Mucosa of gallbladder (tissue), 1 donor: ENCODE results near the gene PLEKHA6. TPM values are rescaled to one million over a fixed set of nuclear protein-coding genes. Genes with fewer than 3 reads are reported as not detected.
"Not testable (repeated sequence)": the region's sequence is repeated elsewhere in the genome, so short reads cannot be mapped to it uniquely, and the experiment has no call there.

Experiments used
- DNase-seq: peaks from one replicate; pipeline ENCODE4 v3.0.0-alpha.2; 2020; ENCODE audit warnings: low spot score
- total RNA-seq: library from RNA; stranded (reverse); gene quantifications from one replicate; pipeline ENCODE4 v1.2.1, GENCODE V29; 2021
- donor health status: DM: no; HTN: no; CAD: no.

The PLEKHA6 gene
- total RNA-seq, 1 donor from 2014 or later = 115 TPM

DNA sequence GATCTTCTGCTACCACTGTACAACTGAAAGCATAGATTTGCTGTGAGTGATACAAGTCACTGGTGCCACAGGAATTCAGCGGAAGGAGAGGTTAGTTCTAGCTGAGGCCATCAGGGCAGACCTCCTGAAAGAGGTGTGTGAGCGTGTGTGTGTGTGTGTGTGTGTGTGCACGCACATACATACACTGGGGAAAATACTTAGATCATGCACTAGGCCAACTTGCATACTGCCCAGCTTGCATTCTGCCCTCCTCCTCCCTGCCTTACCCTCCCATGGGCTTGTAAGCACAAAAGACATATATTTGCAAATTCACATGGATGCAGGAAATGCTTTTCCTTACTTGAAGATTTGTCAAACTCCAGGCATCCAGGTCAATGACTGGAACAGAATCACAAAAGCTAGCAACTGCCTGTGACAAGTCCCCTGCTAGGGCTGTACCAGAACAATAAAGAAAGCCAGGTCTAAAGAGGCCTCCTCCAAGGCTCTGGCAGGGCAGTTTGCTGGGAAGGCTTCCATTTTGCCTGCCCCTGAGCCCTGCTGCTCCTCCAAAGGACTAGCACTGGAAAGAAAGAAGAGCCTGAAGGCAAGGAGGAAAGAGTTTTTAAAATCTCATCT is 23.2 kb downstream of the PLEKHA6 start:
- no peak for DNase-seq

DNA sequence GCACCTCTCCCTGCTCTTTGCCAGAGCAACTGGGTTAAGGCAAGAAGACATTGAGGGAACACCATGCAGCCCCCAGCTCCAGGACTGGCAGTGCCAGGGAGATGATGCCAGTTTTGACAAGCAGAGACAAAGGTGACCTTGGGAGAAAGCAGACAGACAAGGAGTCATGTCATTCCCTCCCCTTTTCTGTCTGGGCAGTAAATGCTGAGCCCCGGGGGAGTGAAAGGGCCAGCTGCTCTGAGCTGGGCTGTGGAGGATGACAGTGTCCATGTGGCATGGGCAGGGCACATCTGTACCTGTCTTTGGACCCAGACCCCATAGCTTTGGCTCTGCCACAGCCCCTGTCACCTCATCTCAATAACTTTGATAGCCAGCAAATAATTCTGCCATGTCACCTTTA is 24.2 kb downstream of the PLEKHA6 start:
- no peak for DNase-seq

DNA sequence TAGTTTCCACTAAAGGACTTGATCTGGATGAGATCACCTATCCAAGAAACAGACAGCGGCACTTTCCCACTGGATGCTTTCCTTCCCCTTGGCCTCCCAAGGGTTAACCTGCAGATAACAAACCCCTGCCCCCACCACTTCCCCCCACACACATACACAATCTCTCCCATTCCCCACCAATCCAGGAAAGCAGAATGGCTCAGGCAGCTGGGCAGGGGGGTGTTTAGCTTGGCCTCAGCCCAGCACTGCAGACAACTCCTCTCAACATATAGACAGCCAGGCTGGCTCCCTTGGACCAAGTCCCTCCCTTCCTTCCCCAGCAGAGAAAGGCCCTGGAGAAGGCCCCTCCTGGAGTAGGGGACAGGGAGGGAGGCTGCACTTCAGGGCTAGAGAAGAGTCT is 24.6 kb downstream of the PLEKHA6 start:
- no peak for DNase-seq

DNA sequence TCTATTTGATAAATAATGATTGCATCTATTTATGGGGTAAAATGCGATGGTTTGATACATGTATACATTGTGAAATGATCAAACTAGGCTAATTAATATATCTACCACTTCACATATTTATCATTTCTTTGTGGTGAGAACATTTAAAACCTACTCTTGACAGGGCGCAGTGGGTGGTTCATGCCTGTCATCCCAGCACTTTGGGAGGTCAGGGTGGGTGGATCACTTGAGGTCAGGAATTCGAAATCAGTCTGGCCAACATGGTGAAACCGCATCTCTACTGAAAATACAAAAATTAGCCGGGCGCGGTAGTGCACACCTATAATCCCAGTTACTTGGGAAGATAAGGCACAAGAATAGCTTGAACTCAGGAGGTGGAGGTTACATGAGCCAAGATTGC is 25.3 kb downstream of the PLEKHA6 start:
- DNase-seq = no peak

DNA sequence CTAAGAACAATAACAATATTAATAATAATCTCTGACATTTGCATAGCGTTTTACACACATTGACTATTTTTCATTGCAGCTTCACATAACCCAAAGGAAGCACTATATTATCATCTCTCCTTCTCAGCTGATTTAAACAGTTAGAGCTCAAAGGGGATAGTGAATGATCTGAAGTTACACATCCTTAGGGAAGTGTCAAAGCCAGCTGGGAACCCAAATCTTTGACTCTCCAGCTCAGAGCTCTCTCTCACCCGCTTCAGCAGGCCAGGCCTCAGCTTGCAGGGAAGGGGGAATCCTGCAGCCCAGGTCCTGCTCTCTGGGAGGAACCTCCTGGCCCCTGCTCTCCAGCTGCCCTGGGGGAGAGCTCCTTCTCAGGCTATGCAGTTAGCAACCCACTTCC is 26.3 kb downstream of the PLEKHA6 start:
- DNase-seq = no peak

DNA sequence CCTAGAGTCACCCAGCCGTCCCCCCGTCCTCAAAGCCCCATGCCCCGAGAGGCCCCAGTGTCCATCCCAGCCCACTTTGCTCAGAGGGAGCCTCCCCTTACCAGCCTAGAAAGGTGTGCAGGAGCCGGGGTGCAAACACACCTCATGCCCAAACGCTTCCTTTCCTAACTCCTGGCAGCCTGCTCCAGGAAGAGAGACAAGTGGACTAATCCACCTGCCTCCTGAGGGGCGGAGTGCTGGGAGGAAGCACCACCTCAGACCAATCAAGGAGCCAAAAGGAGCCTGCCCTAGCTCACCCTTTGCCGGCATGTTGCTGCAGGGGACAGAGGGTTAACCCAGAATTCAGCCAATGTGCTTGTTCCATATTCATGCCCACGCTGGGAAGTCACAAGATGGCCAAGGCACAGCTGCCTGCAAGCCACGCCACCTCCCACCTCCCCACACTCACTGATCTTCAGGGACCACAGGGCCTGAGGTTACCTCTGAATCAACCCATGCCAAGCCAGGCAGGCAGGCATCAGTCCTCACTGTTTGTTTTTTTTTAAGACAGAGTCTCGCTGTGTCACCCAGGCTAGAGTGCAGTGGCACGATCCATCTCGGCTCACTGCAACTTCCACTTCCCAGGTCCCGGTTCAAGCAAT is 27.8 kb downstream of the PLEKHA6 start:
- DNase-seq = peak; percentile 52

DNA sequence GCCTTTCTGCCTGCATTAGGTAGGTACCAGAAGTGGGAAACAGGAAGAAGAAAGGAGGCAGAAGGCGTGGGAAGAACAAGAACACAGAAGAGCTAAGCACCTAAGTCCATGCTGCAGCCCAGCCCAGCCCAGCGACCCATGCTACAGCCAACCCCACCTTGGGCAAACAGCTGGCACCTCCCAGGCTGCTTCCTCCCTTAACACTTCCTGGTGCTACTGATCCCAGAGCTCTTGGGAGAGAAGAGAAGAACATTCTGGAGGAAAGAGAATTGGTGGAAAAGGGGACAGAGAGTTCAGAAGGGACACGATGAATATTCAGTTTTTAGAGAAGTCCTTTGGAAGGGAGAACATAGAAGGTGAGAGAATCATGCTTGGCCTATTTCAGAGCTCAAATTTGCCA is 28.5 kb downstream of the PLEKHA6 start:
- peak; percentile 81 for DNase-seq

DNA sequence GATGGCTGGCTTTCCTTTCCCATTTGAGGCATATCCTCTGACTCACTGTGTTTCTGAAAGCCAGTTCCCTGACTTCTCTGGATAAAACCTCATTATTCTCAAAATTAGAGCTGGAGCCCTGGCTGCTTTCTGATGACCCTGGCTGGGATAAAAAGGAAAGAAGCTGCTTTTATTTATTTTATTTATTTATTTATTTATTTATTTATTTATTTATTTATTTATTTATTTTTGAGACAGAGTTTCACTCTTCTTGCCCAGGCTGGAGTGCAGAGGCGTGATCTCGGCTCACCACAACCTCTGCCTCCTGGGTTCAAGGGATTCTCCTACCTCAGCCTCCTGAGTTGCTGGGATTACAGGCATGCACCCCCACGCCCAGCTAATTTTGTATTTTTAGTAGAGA is 31.9 kb downstream of the PLEKHA6 start:
- not testable (repeated sequence) for DNase-seq

DNA sequence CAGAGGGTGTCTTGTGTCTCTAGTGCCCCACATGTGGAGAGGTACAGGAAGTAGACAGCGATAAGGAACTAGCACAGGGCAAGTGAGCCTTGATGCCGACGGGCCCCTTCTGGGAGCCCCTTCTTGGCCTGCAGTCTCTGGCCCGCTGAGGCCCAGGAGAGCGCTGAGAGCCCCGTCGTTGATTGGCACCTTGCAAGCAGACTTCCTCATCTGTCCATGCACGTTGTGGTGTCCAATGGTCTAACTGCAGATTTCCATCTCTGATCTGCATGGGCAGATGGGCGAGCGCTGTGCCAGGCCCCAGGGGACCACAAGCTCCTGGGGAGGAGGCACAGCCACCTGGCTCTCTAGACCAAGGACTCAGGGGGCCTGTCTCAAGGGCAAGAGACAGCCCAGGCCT is 32.4 kb downstream of the PLEKHA6 start:
- no peak for DNase-seq

DNA sequence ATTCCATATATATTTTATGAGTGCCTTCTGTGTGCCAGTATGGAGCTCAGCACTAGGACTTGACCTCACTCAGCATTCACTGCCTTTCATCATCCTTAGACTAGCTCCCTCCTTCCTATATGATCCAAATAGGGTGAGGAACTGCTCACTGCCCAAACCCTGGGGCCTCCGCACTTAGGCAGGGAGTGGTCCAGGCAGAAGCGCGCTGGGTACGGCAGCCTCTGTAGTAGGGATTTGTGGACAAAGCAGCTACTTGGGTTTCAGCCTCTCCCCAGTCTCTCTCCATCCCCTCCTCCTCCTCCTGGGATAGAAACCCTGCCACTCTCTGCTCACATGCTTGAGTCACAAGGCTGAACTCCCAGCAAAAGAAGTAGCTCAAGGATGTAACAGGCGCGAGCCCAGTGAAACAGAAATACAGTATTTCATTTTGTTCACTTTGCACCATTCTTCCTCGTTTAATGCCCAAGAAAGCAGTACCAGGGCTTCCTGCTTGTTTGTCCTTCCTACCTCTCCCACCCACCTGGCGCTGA is 32.9 kb downstream of the PLEKHA6 start:
- no peak for DNase-seq

DNA sequence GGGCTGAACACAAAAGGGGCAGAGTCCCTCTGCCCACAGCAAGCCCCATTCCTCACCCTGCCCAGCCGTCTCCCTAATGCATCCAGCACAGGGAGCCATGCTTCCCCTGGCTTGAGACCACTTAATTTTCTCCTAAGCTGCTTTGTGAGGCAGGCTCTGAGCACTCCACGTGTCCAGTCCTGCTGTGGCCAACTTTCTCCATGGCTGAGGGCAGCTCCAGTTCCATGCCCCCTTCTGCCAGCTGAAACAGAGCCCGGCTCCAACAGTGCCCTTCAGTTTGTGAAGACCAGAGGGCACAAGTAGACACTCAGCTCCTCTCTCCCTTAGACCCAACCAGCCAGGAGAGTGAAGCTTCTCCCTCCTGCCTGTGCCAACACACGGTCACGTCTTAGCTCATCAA is 33.8 kb downstream of the PLEKHA6 start:
- no peak for DNase-seq

DNA sequence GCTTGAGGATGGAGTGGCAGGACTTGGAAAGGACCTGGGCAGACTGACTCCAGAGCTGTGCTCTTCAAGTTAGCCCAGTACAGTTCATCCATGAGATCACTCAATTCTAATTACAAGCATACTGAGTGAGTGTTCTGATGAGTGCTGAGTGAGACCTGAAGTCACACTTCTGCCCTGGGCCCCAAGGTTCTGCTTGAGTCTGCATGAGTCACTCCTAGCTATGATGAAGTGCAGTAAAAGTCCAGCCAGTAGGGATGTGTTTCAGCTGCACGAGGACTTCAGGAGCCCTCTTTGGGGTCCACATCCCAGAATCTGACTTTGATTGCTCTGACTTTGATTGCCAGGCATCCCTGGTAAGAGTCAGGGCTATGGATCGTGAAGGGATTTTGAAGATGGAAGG is 35.8 kb downstream of the PLEKHA6 start:
- no peak for DNase-seq

DNA sequence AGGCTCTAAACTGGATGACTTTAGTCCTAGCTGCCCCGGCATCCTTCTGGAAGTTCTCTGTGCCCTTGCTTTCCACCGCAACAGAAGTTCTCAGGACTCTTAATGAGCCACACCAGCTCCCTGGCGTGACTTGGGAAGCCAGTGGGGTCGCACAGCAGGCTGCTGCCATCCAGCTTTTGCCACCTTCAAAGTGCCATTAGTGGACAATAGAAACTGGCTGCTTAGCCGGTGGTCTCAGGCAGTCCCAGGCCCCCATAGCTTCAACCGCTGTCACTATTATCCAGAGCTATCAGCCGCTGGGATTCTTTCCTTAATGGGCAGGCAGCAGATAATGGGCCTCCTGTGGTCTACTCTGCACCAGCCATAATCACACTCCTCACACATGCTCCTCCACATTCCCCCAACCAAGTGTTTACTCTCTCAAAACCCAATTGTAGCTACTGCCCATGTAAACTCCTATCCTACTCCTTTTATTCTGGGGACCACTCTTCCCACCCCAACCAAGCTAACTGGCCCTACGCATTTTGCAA is 37.3 kb downstream of the PLEKHA6 start:
- DNase-seq = no peak

DNA sequence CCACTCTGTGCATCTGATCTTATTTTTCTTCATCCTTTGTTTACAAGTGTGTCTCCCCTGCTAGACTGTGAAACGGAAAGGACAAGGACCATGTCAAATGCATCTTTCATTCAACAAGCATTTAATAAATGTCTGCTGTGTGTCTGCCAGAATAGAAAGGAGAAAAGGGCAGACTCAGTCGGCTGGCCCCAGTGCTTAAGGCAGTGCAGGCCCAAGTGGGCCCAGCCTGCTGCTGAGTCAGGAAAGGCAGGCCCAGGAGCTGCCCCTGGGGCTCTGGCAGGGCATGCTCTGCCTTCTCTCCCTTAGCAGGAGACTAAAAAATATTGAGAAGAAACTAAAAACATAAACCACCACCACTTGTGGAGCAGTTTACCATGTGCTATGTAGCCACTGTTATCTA is 38.1 kb downstream of the PLEKHA6 start:
- no peak for DNase-seq

DNA sequence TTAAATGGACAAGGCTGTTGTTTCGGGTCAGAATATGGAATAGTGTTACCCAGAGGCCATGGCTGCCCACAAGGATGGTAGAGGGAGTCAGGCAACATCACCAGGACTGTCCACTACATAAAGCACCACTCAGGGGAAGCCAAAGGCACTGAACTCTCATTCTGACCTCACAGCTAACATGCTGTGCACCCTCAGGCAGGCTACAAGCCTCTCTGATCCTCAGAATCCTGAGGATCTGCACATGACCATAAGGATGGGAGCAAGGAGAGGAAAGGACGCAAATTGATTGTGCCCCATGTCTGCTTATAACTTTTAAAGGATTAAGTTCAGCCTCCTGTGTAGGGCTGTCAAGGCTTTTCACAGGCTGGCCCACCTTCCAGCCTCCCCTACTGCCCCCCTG is 38.7 kb downstream of the PLEKHA6 start:
- DNase-seq = no peak

DNA sequence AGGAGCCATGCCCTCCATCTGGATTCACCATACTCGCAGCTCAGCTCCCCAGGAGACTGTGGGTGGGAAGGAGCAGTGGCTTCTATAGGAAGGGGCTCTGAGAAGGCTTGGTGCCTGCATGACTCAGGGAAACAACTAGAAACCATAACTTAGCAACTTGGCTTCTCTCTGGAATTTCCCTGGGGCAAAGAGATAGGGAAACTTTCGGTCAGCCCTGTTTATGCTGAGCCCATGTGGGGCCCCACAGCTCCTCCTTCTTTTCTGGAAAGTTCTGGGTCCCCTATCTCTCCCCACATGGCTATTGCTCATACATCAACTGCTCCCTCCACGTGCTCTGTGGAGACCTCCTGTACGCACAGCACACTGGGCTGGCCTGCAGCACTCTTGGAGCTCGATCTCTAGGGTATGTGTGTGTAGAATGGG is 39.3 kb downstream of the PLEKHA6 start:
- DNase-seq = no peak

DNA sequence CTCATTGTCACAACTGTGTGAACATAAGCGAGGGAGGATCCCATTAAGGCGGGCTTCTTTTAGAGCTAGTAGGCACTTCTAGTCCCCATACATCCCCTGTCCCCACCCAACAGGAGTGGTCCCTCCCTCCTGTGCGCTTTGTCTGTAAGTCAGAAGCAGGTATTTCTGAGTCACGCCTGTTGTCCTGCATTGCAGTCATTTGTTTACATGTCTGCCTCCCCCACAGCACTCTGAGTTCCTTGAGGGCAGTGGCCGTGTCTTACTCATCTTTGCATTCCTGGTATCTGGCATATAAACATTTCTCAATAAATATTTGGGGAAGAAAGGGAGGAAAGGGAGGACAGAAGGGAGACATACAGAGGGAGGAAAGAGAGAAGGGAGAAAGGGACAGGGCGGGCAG is 40.3 kb downstream of the PLEKHA6 start:
- DNase-seq = peak; percentile 42

DNA sequence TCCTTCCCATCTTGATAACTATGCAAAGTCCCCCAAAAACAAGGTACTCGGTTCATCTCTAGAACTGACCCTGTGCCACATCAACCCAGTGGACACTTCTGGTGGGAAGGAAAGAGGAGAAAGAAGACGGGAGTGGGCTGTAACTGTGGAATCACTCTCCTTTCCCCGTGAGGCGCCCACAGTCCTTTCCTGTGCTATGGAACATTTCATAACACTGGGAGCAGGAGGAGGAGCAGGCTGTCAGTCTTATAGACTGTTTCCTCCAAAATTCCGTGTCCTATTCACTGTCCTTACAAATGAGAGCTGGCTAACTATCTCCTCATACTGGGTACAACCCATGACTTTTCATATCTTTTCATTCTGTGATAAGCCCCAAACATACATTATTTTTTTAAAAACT is 40.7 kb downstream of the PLEKHA6 start:
- no peak for DNase-seq

DNA sequence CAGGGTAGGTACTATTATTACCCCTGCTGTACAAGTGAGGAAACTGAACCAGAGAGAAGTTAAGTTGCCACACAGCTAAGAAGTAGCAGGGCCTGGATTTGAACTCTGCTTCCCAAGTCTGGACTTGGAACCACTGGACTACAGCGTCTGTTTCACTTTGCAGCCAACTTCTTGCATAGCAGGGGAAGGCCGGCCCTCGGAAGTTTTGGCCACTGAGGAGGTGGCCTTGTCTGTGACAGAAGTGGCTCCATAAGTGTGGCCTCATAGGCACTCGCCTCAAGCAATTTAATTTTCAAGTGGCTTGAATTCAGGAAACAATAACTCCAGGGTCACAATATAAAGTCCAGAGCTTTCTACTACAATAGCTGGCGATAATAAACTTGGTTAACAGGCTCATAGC is 41.4 kb downstream of the PLEKHA6 start:
- no peak for DNase-seq

DNA sequence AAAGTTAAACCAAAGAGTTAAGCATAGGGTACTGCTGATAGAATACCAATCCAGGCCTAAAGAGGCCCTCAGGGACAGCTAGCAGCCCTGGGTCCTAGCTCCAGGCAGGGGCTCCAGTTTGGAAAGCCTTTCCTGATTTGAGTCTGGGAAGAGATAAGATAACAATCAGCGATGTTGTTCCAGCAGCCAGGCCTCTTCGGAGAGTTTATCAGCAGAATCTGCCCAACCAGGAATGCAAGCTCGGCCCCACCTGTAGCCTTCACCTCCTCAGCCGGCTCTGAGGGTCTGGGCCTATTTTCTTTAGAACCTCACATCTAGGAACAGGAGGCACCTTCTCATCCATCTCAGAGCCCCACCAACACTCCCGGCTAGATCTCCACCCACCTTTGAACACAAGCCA is 42.6 kb downstream of the PLEKHA6 start:
- no peak for DNase-seq

DNA sequence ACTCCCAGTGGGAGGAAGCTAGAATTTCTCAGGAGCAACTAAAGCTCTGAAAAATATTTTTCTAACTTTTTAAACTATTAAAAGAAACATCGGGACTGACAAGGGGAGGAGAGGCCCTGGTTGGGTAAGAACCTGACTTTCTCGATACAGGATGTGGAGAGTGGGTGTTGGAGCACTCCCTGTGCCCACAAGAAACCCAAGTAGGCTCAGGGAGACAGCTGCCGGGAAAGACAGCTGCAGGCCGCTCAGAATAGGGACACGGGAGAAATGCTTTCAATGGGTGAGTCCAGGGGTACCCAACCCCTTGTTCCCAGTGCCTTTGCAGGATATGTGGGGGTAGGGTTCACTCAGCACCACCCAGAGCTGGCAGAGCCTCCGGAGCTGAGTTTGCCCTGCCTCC is 43.6 kb downstream of the PLEKHA6 start:
- DNase-seq = no peak

DNA sequence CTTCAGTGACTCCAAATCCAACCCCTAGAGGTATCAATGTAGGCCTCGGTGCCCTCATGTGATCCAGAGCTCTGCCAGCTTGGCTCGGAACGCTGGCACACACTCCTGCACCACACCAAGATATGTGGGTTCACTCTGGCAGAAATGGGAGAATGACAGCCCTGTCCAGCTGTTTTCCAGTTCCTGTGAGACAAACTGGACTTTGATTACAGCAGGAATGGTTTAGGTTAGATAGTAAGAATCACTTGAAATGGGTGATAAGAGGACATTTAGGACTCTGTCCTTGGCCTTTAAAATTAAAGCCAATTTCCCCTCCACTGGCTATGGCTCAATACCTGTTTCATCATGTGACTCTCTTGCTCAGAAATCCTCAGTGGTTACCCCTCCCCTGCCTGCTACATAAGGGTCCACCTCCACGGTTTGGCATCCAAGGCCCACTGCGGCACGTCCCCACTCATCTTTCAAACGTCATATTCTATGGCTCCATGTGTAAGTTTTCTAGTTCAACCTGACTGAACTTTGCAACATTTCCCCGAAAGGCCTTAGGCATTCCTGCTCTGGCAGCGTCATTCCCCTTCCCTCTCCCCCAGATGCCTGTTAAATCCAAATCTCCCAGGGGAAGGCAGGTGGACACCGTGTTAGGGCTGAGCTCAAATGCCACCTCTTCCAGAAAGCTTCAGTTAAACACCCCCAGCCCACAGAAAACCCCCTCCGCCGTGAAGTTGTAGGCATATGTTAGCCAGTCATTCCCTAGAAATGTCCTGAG is 44.7 kb downstream of the PLEKHA6 start:
- DNase-seq = no peak
